BLaER1 treated with 17β-estradiol and CSF1 and Interleukin-3, amounts not matched to agents 10 nM and 100 nM (cell line): ENCODE measurements around the gene RAB8A.
"Not testable (repeated sequence)": the region's sequence is repeated elsewhere in the genome, so short reads cannot be mapped to it uniquely, and the experiment has no call there.

ENCODE experiments used
- H3K27ac ChIP-seq, 11 experiments: shearing (Covaris generic); formaldehyde crosslinking; 2 replicates each; pipeline ENCODE4 v1.8.1; 2022
- H3K27me3 ChIP-seq, 11 experiments: shearing (Covaris generic); formaldehyde crosslinking; 2 replicates each; pipeline ENCODE4 v1.8.1; 2022
- H3K36me3 ChIP-seq, 11 experiments: shearing (Covaris generic); formaldehyde crosslinking; 2 replicates each; pipeline ENCODE4 v1.8.1; 2022
- H3K4me1 ChIP-seq, 10 experiments: shearing (Covaris generic); formaldehyde crosslinking; 2 replicates each; pipeline ENCODE4 v1.8.1; 2022
- H3K4me2 ChIP-seq, 11 experiments: shearing (Covaris generic); formaldehyde crosslinking; 2 replicates each; pipeline ENCODE4 v1.8.1; 2022
- H3K4me3 ChIP-seq, 10 experiments: shearing (Covaris generic); formaldehyde crosslinking; 2 replicates each; pipeline ENCODE4 v1.8.1; 2022
- H3K9ac ChIP-seq, 11 experiments: shearing (Covaris generic); formaldehyde crosslinking; 2 replicates each; pipeline ENCODE4 v1.8.1; 2022
- H3K9me3 ChIP-seq, 11 experiments: shearing (Covaris generic); formaldehyde crosslinking; replicated peaks in 1 of 11; 2 replicates each; pipeline ENCODE4 v1.8.1; 2022
- H4K20me1 ChIP-seq, 11 experiments: shearing (Covaris generic); formaldehyde crosslinking; 2 replicates each; pipeline ENCODE4 v1.8.1; 2022
- Cebpa-rat ChIP-seq, 11 experiments: shearing (Covaris generic); IDR thresholded peaks; 2 replicates each; pipeline ENCODE4 v1.8.1; 2022

RAB8A gene

GRCh38 chr19:16096280-16096855 lies 15.3 kb upstream of the RAB8A start:
- no peak for TF ChIP-seq Cebpa-rat (IDR thresholded peaks at IDR 0.05)
- Histone ChIP-seq H3K4me1 (peaks cover 46 to 61% (median 54%) of the 10 kb centered on the region in 10 experiments), H3K36me3 (peaks cover 96 to 100% (median 100%) of the 10 kb centered on the region in 11 experiments), H3K9me3 (no peaks in the 10 kb centered on the region), H4K20me1 (peaks cover 0 to 100% (median 55%) of the 10 kb centered on the region in 11 experiments; a peak in 15 of 22 replicates), H3K4me2 (peak overlapping the region; percentile 51 to 83 (median 73)), H3K27me3 (no peaks in the 10 kb centered on the region), H3K9ac (peak overlapping the region in 5 of 11 experiments; percentile 0 to 37 (median 27); a peak in 5 of 22 replicates), H3K4me3 (no peak overlapping the region), H3K27ac (peak overlapping the region; percentile 8 to 77 (median 40); a peak in 17 of 22 replicates)

GRCh38 chr19:16098416-16098768 lies 13.3 kb upstream of the RAB8A start:
- peaks cover 96 to 100% (median 100%) of the 10 kb centered on the region in 11 experiments for H3K36me3 ChIP-seq
- no peak overlapping the region for H3K4me3 ChIP-seq
- peaks cover 33 to 47% (median 37%) of the 10 kb centered on the region in 10 experiments for H3K4me1 ChIP-seq
- no peak overlapping the region for H3K4me2 ChIP-seq
- H3K27me3 ChIP-seq: no peaks in the 10 kb centered on the region
- no peak for TF ChIP-seq Cebpa-rat (IDR thresholded peaks at IDR 0.05)
- H4K20me1 ChIP-seq: peaks cover 0 to 100% (median 46%) of the 10 kb centered on the region in 11 experiments; a peak in 14 of 22 replicates
- H3K27ac ChIP-seq: no peak overlapping the region
- H3K9ac ChIP-seq: no peak overlapping the region
- H3K9me3 ChIP-seq: no peaks in the 10 kb centered on the region

- Histone ChIP-seq H3K27ac (no peak overlapping the region), H3K27me3 (no peaks in the 10 kb centered on the region), H3K36me3 (peaks cover 96 to 100% (median 99%) of the 10 kb centered on the region in 11 experiments), H3K9ac (no peak overlapping the region), H4K20me1 (peaks cover 0 to 100% (median 44%) of the 10 kb centered on the region in 11 experiments; a peak in 14 of 22 replicates), H3K4me1 (peaks cover 29 to 47% (median 37%) of the 10 kb centered on the region in 10 experiments), H3K9me3 (no peaks in the 10 kb centered on the region), H3K4me2 (no peak overlapping the region), H3K4me3 (no peak overlapping the region)
- no peak for TF ChIP-seq Cebpa-rat (IDR thresholded peaks at IDR 0.05)
Measured at GRCh38 chr19:16098821-16099220, 12.9 kb upstream of the RAB8A start.

- H3K4me3 ChIP-seq, H3K27ac ChIP-seq, H3K4me2 ChIP-seq, H3K9ac ChIP-seq, H3K27me3 ChIP-seq, H3K9me3 ChIP-seq: not testable (repeated sequence)
- Histone ChIP-seq H3K4me1 (peaks cover 24 to 47% (median 37%) of the 10 kb centered on the region in 10 experiments), H3K36me3 (peaks cover 93 to 100% (median 98%) of the 10 kb centered on the region in 11 experiments), H4K20me1 (peaks cover 0 to 100% (median 38%) of the 10 kb centered on the region in 11 experiments; a peak in 13 of 22 replicates)
Measured at GRCh38 chr19:16099314-16099965, 12.2 kb upstream of the RAB8A start.

- H3K4me1 ChIP-seq: peaks cover 22 to 47% (median 37%) of the 10 kb centered on the region in 10 experiments
- H3K9ac ChIP-seq: no peak overlapping the region
- H3K9me3 ChIP-seq: no peaks in the 10 kb centered on the region
- no peak for TF ChIP-seq Cebpa-rat (IDR thresholded peaks at IDR 0.05)
- H3K36me3 ChIP-seq: peaks cover 82 to 95% (median 88%) of the 10 kb centered on the region in 11 experiments
- H3K4me2 ChIP-seq: no peak overlapping the region
- H3K27ac ChIP-seq: no peak overlapping the region
- H3K4me3 ChIP-seq: no peak overlapping the region
- H3K27me3 ChIP-seq: no peaks in the 10 kb centered on the region
- H4K20me1 ChIP-seq: peaks cover 0 to 100% (median 30%) of the 10 kb centered on the region in 11 experiments; a peak in 12 of 22 replicates
Measured at GRCh38 chr19:16100524-16100923, 11.2 kb upstream of the RAB8A start.

GRCh38 chr19:16104722-16105121 lies 7.0 kb upstream of the RAB8A start:
- H3K9ac ChIP-seq: peak overlapping the region in 3 of 11 experiments; percentile 3 to 44 (median 32); a peak in 4 of 22 replicates
- peak overlapping the region in 9 of 11 experiments; percentile 5 to 75 (median 64); a peak in 14 of 22 replicates for H3K27ac ChIP-seq
- H3K4me3 ChIP-seq: no peak overlapping the region
- H3K4me2 ChIP-seq: peak overlapping the region in 9 of 11 experiments; percentile 30 to 73 (median 46); a peak in 13 of 22 replicates
- H4K20me1 ChIP-seq: peaks cover 0 to 62% (median 13%) of the 10 kb centered on the region in 11 experiments; a peak in 11 of 22 replicates
- H3K27me3 ChIP-seq: no peaks in the 10 kb centered on the region
- H3K36me3 ChIP-seq: peaks cover 40 to 53% (median 46%) of the 10 kb centered on the region in 11 experiments
- H3K4me1 ChIP-seq: peaks cover 24 to 48% (median 38%) of the 10 kb centered on the region in 10 experiments
- no peak for TF ChIP-seq Cebpa-rat (IDR thresholded peaks at IDR 0.05)
- no peaks in the 10 kb centered on the region for H3K9me3 ChIP-seq

GRCh38 chr19:16106121-16106520 lies 5.6 kb upstream of the RAB8A start:
- TF ChIP-seq Cebpa-rat (IDR thresholded peaks at IDR 0.05): no peak
- H3K4me2 ChIP-seq: peak overlapping the region; percentile 30 to 73 (median 46); a peak in 21 of 22 replicates
- peak overlapping the region in 10 of 11 experiments; percentile 18 to 75 (median 64); a peak in 19 of 22 replicates for H3K27ac ChIP-seq
- H3K9me3 ChIP-seq: no peaks in the 10 kb centered on the region
- H3K27me3 ChIP-seq: no peaks in the 10 kb centered on the region
- H4K20me1 ChIP-seq: peaks cover 0 to 48% (median 4%) of the 10 kb centered on the region in 11 experiments; a peak in 7 of 22 replicates
- H3K4me1 ChIP-seq: peaks cover 29 to 52% (median 43%) of the 10 kb centered on the region in 10 experiments
- no peak overlapping the region for H3K4me3 ChIP-seq
- peak overlapping the region in 9 of 11 experiments; percentile 22 to 55 (median 34); a peak in 11 of 22 replicates for H3K9ac ChIP-seq
- H3K36me3 ChIP-seq: peaks cover 26 to 39% (median 32%) of the 10 kb centered on the region in 11 experiments

GRCh38 chr19:16111909-16112752 lies 442 bp downstream of the RAB8A start:
- peak overlapping the region; percentile 91 to 98 (median 95) for H3K9ac ChIP-seq
- H3K36me3 ChIP-seq: peaks cover 4 to 42% (median 31%) of the 10 kb centered on the region in 11 experiments; a peak in 19 of 22 replicates
- peaks cover 53 to 61% (median 55%) of the 10 kb centered on the region in 10 experiments for H3K4me1 ChIP-seq
- TF ChIP-seq Cebpa-rat (IDR thresholded peaks at IDR 0.05): no peak
- no peaks in the 10 kb centered on the region for H3K9me3 ChIP-seq
- H3K27ac ChIP-seq: peak overlapping the region; percentile 83 to 97 (median 93)
- no peaks in the 10 kb centered on the region for H3K27me3 ChIP-seq
- peak overlapping the region; percentile 88 to 100 (median 98) for H3K4me2 ChIP-seq
- peak overlapping the region; percentile 89 to 100 (median 97) for H3K4me3 ChIP-seq
- H4K20me1 ChIP-seq: peaks cover 0 to 44% (median 16%) of the 10 kb centered on the region in 11 experiments; a peak in 11 of 22 replicates
